WTC11 (cell line): Measurements from ENCODE around the gene EIF4E1B. TPM values are rescaled to one million over a fixed set of nuclear protein-coding genes. Genes with fewer than 3 reads are reported as not detected.

Source experiments
- ATAC-seq: fragments of 200-7000 bp; cut with Tn5 transposase; 2 replicates; pipeline ENCODE4 v1.10.0; 2021; ENCODE audit warnings: mild to moderate bottlenecking, moderate library complexity
- CTCF ChIA-PET: fragments of 300-600 bp; sonication (Branson Sonifier 250); formaldehyde crosslinking; loops from one replicate; lab custom pipeline; 2021; ENCODE audit warnings: antibody characterized with exemption; lab: Charles Lee
- POLR2A ChIA-PET: fragments of 350-600 bp; sonication (Branson Sonifier 250); formaldehyde crosslinking; loops from one replicate; lab custom pipeline; 2021; ENCODE audit warnings: antibody characterized with exemption; lab: Charles Lee
- DNase-seq: peaks from one replicate; pipeline ENCODE4 v3.0.0; 2021; ENCODE audit warnings: low spot score
- H3K27ac Mint-ChIP-seq: 2 replicates; pipeline ENCODE4 v1.8.0; 2021; ENCODE audit warnings: mixed read lengths
- H3K27me3 Mint-ChIP-seq: 2 replicates; pipeline ENCODE4 v1.8.0; 2021; ENCODE audit warnings: low read depth, mild to moderate bottlenecking, moderate library complexity, mixed read lengths
- H3K36me3 Mint-ChIP-seq: 2 replicates; pipeline ENCODE4 v1.8.0; 2021; ENCODE audit warnings: mixed read lengths
- H3K4me1 Mint-ChIP-seq: 2 replicates; pipeline ENCODE4 v1.8.0; 2022; ENCODE audit warnings: mixed read lengths
- H3K4me3 Mint-ChIP-seq: 2 replicates; pipeline ENCODE4 v1.8.0; 2021; ENCODE audit warnings: mild to moderate bottlenecking, moderate library complexity, mixed read lengths
- H3K9me3 Mint-ChIP-seq: 2 replicates; pipeline ENCODE4 v1.8.0; 2021; ENCODE audit warnings: mixed read lengths
- CREM ChIP-seq: sonication (generic); formaldehyde crosslinking; IDR thresholded peaks from 2 replicates; pipeline ENCODE4 v1.8.1; 2022; ENCODE audit warnings: mild to moderate bottlenecking, missing genetic modification reagents, moderate library complexity
- ETV6 ChIP-seq: sonication (generic); formaldehyde crosslinking; IDR thresholded peaks from 2 replicates; pipeline ENCODE4 v1.8.1; 2022; ENCODE audit warnings: mild to moderate bottlenecking, missing genetic modification reagents
- FOXK1 ChIP-seq: sonication (generic); formaldehyde crosslinking; IDR thresholded peaks from 2 replicates; pipeline ENCODE4 v1.8.0; 2022; ENCODE audit warnings: mild to moderate bottlenecking, moderate library complexity, missing genetic modification reagents
- JUN ChIP-seq: sonication (generic); formaldehyde crosslinking; IDR thresholded peaks from 2 replicates; pipeline ENCODE4 v1.8.0; 2023; ENCODE audit warnings: mild to moderate bottlenecking, missing genetic modification reagents
- MYBL2 ChIP-seq: sonication (generic); formaldehyde crosslinking; IDR thresholded peaks from 2 replicates; pipeline ENCODE4 v1.8.1; 2023; ENCODE audit warnings: mild to moderate bottlenecking, moderate library complexity, missing genetic modification reagents
- SP1 ChIP-seq: sonication (generic); formaldehyde crosslinking; conservative IDR thresholded peaks from 2 replicates; pipeline ENCODE4 v1.8.1; 2022; ENCODE audit warnings: missing genetic modification reagents
- ZBTB21 ChIP-seq: sonication (generic); formaldehyde crosslinking; IDR thresholded peaks from 2 replicates; pipeline ENCODE4 v1.8.1; 2023; ENCODE audit warnings: mild to moderate bottlenecking, missing genetic modification reagents, borderline replicate concordance
- total RNA-seq: library from RNA; stranded (reverse); gene quantifications from 3 replicates; pipeline ENCODE4 v1.2.3, GENCODE V29; 2021
- TF ChIP-seq, protein P1 (sequence below): sonication (generic); formaldehyde crosslinking; IDR thresholded peaks from 2 replicates; pipeline ENCODE4 v1.8.0; 2022; ENCODE audit warnings: mild to moderate bottlenecking, missing genetic modification reagents
- TF ChIP-seq, protein P2 (sequence below): sonication (generic); formaldehyde crosslinking; conservative IDR thresholded peaks from 2 replicates; pipeline ENCODE4 v1.8.1; 2022; ENCODE audit warnings: mild to moderate bottlenecking, missing genetic modification reagents
- TF ChIP-seq, protein P3 (sequence below): sonication (generic); formaldehyde crosslinking; IDR thresholded peaks from 2 replicates; pipeline ENCODE4 v1.8.1; 2022; ENCODE audit warnings: mild to moderate bottlenecking, moderate library complexity, missing genetic modification reagents
- TF ChIP-seq, protein P4 (sequence below): sonication (generic); formaldehyde crosslinking; IDR thresholded peaks from 2 replicates; pipeline ENCODE4 v1.8.0; 2022; ENCODE audit warnings: mild to moderate bottlenecking, missing genetic modification reagents
- TF ChIP-seq, protein P5 (sequence below): sonication (generic); formaldehyde crosslinking; IDR thresholded peaks from 2 replicates; pipeline ENCODE4 v1.8.1; 2023; ENCODE audit warnings: mild to moderate bottlenecking, moderate library complexity, missing genetic modification reagents
- TF ChIP-seq, protein P6 (sequence below): fragments of 250-450 bp; sonication (Bioruptor Pico); conservative IDR thresholded peaks from 2 replicates; pipeline ENCODE4 v1.9.0; 2021; ENCODE audit warnings: mild to moderate bottlenecking
- TF ChIP-seq, protein P7 (sequence below): sonication (generic); formaldehyde crosslinking; IDR thresholded peaks from 2 replicates; pipeline ENCODE4 v1.8.0; 2022; ENCODE audit warnings: mild to moderate bottlenecking, missing genetic modification reagents

The EIF4E1B gene
- total RNA-seq, 1 experiment from 2014 or later = 0.74 TPM

DNA sequence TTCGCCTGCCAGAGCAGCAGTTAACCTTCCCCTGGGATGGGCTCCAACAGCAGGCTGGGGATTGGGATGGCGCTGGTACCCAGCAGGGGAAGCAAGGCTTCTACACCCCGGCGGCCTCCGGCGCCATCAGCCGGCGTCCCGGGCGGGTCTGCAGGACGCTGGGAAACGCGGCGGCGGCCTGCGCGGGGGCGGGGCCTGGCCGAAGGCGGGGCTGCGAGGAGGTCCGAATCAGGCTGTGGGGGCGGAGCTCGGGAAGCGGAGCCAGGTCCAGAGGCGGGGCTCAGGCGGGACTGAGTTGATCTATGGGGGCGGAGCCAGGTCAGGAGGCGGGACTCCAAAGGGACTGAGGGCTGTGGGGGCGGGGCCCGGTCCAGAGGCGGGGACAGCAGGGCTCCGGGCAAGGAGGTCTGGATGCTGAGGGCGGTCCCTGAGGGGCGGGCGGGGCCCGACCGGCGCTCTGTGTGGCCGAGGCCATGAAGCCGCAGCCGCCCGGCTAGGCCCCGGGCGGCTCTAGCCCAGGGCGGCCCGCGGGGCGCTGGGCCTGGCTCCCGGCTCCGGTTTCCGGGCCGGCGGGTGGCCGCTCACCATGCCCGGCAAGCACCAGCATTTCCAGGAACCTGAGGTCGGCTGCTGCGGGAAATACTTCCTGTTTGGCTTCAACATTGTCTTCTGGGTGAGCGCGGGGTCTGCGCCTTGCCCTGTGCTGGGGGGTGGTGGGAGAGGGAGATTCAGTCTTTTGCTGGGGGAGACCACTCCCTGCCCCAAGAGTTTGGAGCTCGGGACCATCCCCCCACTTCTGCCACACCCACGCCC, 16.8 kb downstream of the EIF4E1B start, which contains the start of gene TSPAN17:
TSPAN17 (plus strand) TSS at position 455 of the 813 bp plus-strand sequence; CDS start at position 587, 132 bp downstream.
- Mint-ChIP-seq H3K9me3 (no peaks in the 10 kb centered on the region), H3K36me3 (no peaks in the 10 kb centered on the region), H3K4me3 (peak within 1 kb of the TSS; percentile 81), H3K27ac (peak within 1 kb of the TSS; percentile 90), H3K4me1 (peaks cover 45% of the 10 kb centered on the region), H3K27me3 (no peaks in the 10 kb centered on the region)
- TF ChIP-seq, protein P1, sequence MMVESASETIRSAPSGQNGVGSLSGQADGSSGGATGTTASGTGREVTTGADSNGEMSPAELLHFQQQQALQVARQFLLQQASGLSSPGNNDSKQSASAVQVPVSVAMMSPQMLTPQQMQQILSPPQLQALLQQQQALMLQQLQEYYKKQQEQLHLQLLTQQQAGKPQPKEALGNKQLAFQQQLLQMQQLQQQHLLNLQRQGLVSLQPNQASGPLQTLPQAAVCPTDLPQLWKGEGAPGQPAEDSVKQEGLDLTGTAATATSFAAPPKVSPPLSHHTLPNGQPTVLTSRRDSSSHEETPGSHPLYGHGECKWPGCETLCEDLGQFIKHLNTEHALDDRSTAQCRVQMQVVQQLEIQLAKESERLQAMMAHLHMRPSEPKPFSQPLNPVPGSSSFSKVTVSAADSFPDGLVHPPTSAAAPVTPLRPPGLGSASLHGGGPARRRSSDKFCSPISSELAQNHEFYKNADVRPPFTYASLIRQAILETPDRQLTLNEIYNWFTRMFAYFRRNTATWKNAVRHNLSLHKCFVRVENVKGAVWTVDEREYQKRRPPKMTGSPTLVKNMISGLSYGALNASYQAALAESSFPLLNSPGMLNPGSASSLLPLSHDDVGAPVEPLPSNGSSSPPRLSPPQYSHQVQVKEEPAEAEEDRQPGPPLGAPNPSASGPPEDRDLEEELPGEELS (CRISPR knock-in tag) = peak; percentile 40; the same call in 1 of the 2 replicates
- TF ChIP-seq, protein P2, sequence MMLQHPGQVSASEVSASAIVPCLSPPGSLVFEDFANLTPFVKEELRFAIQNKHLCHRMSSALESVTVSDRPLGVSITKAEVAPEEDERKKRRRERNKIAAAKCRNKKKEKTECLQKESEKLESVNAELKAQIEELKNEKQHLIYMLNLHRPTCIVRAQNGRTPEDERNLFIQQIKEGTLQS (CRISPR knock-in tag) = no peak
- TF ChIP-seq, protein P3, sequence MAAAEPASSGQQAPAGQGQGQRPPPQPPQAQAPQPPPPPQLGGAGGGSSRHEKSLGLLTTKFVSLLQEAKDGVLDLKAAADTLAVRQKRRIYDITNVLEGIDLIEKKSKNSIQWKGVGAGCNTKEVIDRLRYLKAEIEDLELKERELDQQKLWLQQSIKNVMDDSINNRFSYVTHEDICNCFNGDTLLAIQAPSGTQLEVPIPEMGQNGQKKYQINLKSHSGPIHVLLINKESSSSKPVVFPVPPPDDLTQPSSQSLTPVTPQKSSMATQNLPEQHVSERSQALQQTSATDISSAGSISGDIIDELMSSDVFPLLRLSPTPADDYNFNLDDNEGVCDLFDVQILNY (CRISPR knock-in tag) = peak; percentile 51
- TF ChIP-seq CREM (CRISPR knock-in tag) (peak; percentile 45; the same call in 1 of the 2 replicates), MYBL2 (CRISPR knock-in tag) (peak; percentile 13; the same call in 1 of the 2 replicates), JUN (CRISPR knock-in tag) (no peak), ETV6 (CRISPR knock-in tag) (peak; percentile 85), FOXK1 (CRISPR knock-in tag) (0 out of 2 replicates have a peak, but pooled peaks have one; percentile 26), SP1 (CRISPR knock-in tag) (peak; percentile 88), ZBTB21 (no peak)
- TF ChIP-seq, protein P4, sequence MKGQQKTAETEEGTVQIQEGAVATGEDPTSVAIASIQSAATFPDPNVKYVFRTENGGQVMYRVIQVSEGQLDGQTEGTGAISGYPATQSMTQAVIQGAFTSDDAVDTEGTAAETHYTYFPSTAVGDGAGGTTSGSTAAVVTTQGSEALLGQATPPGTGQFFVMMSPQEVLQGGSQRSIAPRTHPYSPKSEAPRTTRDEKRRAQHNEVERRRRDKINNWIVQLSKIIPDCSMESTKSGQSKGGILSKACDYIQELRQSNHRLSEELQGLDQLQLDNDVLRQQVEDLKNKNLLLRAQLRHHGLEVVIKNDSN (CRISPR knock-in tag) = 0 out of 2 replicates have a peak, but pooled peaks have one; percentile 23
- TF ChIP-seq, protein P5, sequence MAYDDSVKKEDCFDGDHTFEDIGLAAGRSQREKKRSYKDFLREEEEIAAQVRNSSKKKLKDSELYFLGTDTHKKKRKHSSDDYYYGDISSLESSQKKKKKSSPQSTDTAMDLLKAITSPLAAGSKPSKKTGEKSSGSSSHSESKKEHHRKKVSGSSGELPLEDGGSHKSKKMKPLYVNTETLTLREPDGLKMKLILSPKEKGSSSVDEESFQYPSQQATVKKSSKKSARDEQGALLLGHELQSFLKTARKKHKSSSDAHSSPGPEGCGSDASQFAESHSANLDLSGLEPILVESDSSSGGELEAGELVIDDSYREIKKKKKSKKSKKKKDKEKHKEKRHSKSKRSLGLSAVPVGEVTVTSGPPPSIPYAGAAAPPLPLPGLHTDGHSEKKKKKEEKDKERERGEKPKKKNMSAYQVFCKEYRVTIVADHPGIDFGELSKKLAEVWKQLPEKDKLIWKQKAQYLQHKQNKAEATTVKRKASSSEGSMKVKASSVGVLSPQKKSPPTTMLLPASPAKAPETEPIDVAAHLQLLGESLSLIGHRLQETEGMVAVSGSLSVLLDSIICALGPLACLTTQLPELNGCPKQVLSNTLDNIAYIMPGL (CRISPR knock-in tag) = peak; percentile 34; the same call in 1 of the 2 replicates
- TF ChIP-seq, protein P6, sequence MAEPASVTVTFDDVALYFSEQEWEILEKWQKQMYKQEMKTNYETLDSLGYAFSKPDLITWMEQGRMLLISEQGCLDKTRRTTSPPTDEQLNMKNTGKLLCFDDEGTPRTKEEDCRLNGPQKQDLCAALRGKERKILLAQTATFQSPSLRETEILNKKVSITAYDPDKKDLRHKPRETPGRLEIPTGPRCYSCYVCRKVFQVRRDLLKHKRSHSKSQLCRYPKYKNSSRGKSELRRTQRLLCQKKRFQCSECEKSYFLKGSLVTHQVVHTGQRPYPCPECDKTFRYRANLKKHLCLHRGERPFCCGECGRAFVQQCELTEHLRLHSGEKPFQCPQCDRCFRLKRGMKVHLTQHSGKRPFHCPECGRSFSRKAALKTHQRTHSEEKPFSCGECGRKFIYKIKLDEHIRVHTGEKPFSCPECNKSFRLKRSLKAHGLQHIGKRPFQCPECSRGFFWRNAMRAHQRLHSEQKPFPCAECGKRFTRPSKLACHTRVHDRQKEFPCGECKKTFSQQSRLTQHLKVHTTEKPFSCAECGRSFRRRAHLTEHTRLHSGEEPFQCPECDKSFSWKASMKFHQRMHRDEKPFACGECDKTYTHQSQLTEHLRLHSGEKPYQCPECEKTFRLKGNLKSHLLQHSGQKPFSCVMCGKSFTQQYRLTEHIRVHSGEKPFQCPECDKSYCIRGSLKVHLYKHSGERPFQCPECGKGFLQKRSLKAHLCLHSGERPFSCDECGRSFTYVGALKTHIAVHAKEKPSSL (CRISPR knock-in tag) = no peak
- TF ChIP-seq, protein P7, sequence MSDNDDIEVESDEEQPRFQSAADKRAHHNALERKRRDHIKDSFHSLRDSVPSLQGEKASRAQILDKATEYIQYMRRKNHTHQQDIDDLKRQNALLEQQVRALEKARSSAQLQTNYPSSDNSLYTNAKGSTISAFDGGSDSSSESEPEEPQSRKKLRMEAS = peak; percentile 42
- ChIA-PET CTCF (interaction anchor here (0.5 to 6.8 kb wide), 24 partner anchors 12 to 663 kb away, joined by 3 to 112 read pairs (median 3); partner anchors contain the start of genes EIF4E1B, FAF2, FGFR4 and RNF44), POLR2A (interaction anchor here (0.5 to 1.1 kb wide), 4 partner anchors 11 to 285 kb away, joined by 3 to 5 read pairs (median 3); no protein-coding TSS in a partner anchor)
- DNase-seq (peak; percentile 100), ATAC-seq (peak; percentile 93)
